A549 (cell line): ENCODE data around the gene NAV3. TPM values are rescaled to one million over a fixed set of nuclear protein-coding genes. Genes with fewer than 3 reads are reported as not detected.

ENCODE experiments used
- ATAC-seq, 2 experiments: fragments of 200-7000 bp in 1 of 2; fragments of >200 bp in 1 of 2; cut with Nextera tagmentation in 1 of 2; cut with Tn5 transposase in 1 of 2; 3 replicates each; pipeline versions ENCODE4 v1.8.0 to v1.9.1; 2018 to 2020; ENCODE audit warnings: mild to moderate bottlenecking in 1 of 2, moderate library complexity in 1 of 2
- CTCF ChIA-PET: fragments of 300-600 bp; sonication (Branson Sonifier 250); formaldehyde crosslinking; extraction: SDS; loops from one replicate; lab custom pipeline; 2021; ENCODE audit warnings: antibody characterized with exemption, inconsistent platforms; lab: Yijun Ruan, JAX
- POLR2A ChIA-PET: fragments of 350-600 bp; formaldehyde crosslinking; extraction: SDS; loops from one replicate; lab custom pipeline; 2021; ENCODE audit warnings: antibody characterized with exemption, inconsistent platforms; lab: Yijun Ruan, JAX
- DNase-seq, 2 experiments: peaks; one replicate each; pipeline versions ENCODE4 v3.0.0 to v3.0.0-alpha.2; 2011 to 2016; ENCODE audit warnings: low read depth in 1 of 2, low spot score in 1 of 2
- FAIRE-seq: peaks from 2 replicates; lab custom pipeline; 2011; peaks lifted over from hg19 to GRCh38; lab: Jason Lieb, UNC
- H3K27ac ChIP-seq, 2 experiments: fragments of >200 bp; sonication (Bioruptor Twin); formaldehyde crosslinking; 3 replicates each; pipeline ENCODE4 v1.5.1; 2016 to 2017
- H3K4me1 ChIP-seq: fragments of >200 bp; sonication (Bioruptor Twin); formaldehyde crosslinking; 3 replicates; pipeline ENCODE4 v1.6.1; 2016
- H3K4me2 ChIP-seq: fragments of >200 bp; sonication (Bioruptor Twin); formaldehyde crosslinking; 3 replicates; pipeline ENCODE4 v1.6.1; 2016
- H3K4me3 ChIP-seq: fragments of >200 bp; sonication (Bioruptor Twin); formaldehyde crosslinking; 3 replicates; pipeline ENCODE4 v1.5.1; 2016
- H3K9me3 ChIP-seq: fragments of >200 bp; sonication (Bioruptor Twin); formaldehyde crosslinking; 3 replicates; pipeline ENCODE4 v1.6.1; 2016
- CBX8 ChIP-seq: fragments of 200-600 bp; sonication (generic); IDR thresholded peaks from 2 replicates; pipeline ENCODE4 v1.6.1; 2016
- CHD2 ChIP-seq: fragments of 150-350 bp; IDR thresholded peaks from 2 replicates; pipeline ENCODE4 v1.6.1; 2014; ENCODE audit warnings: low read length; ENCODE audit not compliant: partially characterized antibody
- EP300 ChIP-seq, 2 experiments: fragments of >200 bp; sonication (Bioruptor Twin); formaldehyde crosslinking; IDR thresholded peaks; 2 replicates in 1 of 2; 3 replicates in 1 of 2; pipeline ENCODE4 v1.6.1; 2016 to 2017
- ESRRA ChIP-seq: fragments of 150-350 bp; IDR thresholded peaks from 2 replicates; pipeline ENCODE4 v1.6.1; 2014; ENCODE audit warnings: mild to moderate bottlenecking, low read length, borderline replicate concordance
- FOSL2 ChIP-seq, 2 experiments: fragments of 450-650 bp in 1 of 2; fragments of >200 bp in 1 of 2; sonication (Bioruptor Twin) in 1 of 2; formaldehyde crosslinking; IDR thresholded peaks; 2 replicates each; pipeline versions ENCODE4 v1.5.0 to v1.6.1; 2016 to 2020; ENCODE audit warnings: mild to moderate bottlenecking in 1 of 2, moderate library complexity in 1 of 2
- FOXS1 ChIP-seq: fragments of 250-450 bp; sonication (Bioruptor Pico); IDR thresholded peaks from 2 replicates; pipeline ENCODE4 v1.5.0; 2020; ENCODE audit warnings: mild to moderate bottlenecking, moderate library complexity
- HDAC2 ChIP-seq: fragments of 200-600 bp; sonication (generic); IDR thresholded peaks from 2 replicates; pipeline ENCODE4 v1.6.1; 2016
- HOXA7 ChIP-seq: fragments of 250-450 bp; sonication (Bioruptor Pico); IDR thresholded peaks from 2 replicates; pipeline ENCODE4 v1.5.0; 2020; ENCODE audit warnings: mild to moderate bottlenecking, moderate library complexity
- HOXB13 ChIP-seq: fragments of 250-450 bp; sonication (Bioruptor Pico); IDR thresholded peaks from 2 replicates; pipeline ENCODE4 v1.5.0; 2020; ENCODE audit warnings: low read depth, mild to moderate bottlenecking, moderate library complexity
- HOXB5 ChIP-seq: fragments of 250-450 bp; sonication (Bioruptor Pico); IDR thresholded peaks from 2 replicates; pipeline ENCODE4 v1.5.0; 2020; ENCODE audit warnings: mild to moderate bottlenecking, moderate library complexity
- KDM1A ChIP-seq: fragments of 200-600 bp; sonication (generic); IDR thresholded peaks from 2 replicates; pipeline ENCODE4 v1.6.1; 2016; ENCODE audit warnings: low read depth, mild to moderate bottlenecking
- MAFK ChIP-seq: fragments of 450-650 bp; IDR thresholded peaks from 2 replicates; pipeline ENCODE4 v1.6.1; 2014; ENCODE audit not compliant: partially characterized antibody
- NPAS2 ChIP-seq: fragments of 250-450 bp; sonication (Bioruptor Pico); IDR thresholded peaks from 2 replicates; pipeline ENCODE4 v1.8.0; 2022; ENCODE audit warnings: mild to moderate bottlenecking, moderate library complexity, borderline replicate concordance
- POLR2A ChIP-seq: IDR thresholded peaks from 2 replicates; pipeline ENCODE4 v1.6.1; 2012; ENCODE audit warnings: mild to moderate bottlenecking, low read length
- RAD21 ChIP-seq, 2 experiments: fragments of >200 bp in 1 of 2; sonication (Bioruptor Twin) in 1 of 2; formaldehyde crosslinking in 1 of 2; IDR thresholded peaks in 1 of 2; conservative IDR thresholded peaks in 1 of 2; 2 replicates in 1 of 2; 3 replicates in 1 of 2; pipeline ENCODE4 v1.6.1; 2012 to 2018; ENCODE audit warnings: inconsistent platforms in 1 of 2
- RFX5 ChIP-seq: fragments of 450-650 bp; IDR thresholded peaks from 2 replicates; pipeline ENCODE4 v1.7.1; 2014; ENCODE audit warnings: antibody characterized with exemption, mild to moderate bottlenecking, moderate library complexity
- RNF2 ChIP-seq: fragments of 200-600 bp; sonication (generic); IDR thresholded peaks from 2 replicates; pipeline ENCODE4 v1.6.1; 2016; ENCODE audit warnings: low read depth, mild to moderate bottlenecking, antibody characterized with exemption, moderate library complexity, borderline replicate concordance
- ZC3H11A ChIP-seq: fragments of 450-650 bp; IDR thresholded peaks from 2 replicates; pipeline ENCODE4 v1.6.1; 2014; ENCODE audit warnings: antibody characterized with exemption, mild to moderate bottlenecking
- ZNF302 ChIP-seq: fragments of 250-450 bp; sonication (Bioruptor Pico); IDR thresholded peaks from 2 replicates; pipeline ENCODE4 v1.9.0; 2021; ENCODE audit warnings: inconsistent platforms, mild to moderate bottlenecking, moderate library complexity
- ZSCAN20 ChIP-seq: fragments of 250-450 bp; sonication (Bioruptor Pico); IDR thresholded peaks from 2 replicates; pipeline ENCODE4 v1.8.0; 2022; ENCODE audit warnings: mild to moderate bottlenecking, moderate library complexity
- WGBS: methylation state at CpG from one replicate; pipeline ENCODE4 v1.1.6; 2017; ENCODE audit errors: missing lambda C conversion rate; 5-methylcytosine and 5-hydroxymethylcytosine counted together
- polyA plus RNA-seq, 4 experiments: library from polyadenylated mRNA; depleted of rRNA in 3 of 4; stranded (reverse); fragments of >200 nt; fragmentation: RNase III in 1 of 4; extraction: RNeasy Plus Mini Kit Qiagen cat#74134 plus additional on column Dnase treatment in 1 of 4; gene quantifications; 2 replicates in 3 of 4; 3 replicates in 1 of 4; pipeline ENCODE4 v1.2.3, GENCODE V29; 2011 to 2017
- TF ChIP-seq, protein P1 (sequence below): fragments of 250-450 bp; sonication (Bioruptor Pico); IDR thresholded peaks from 2 replicates; pipeline ENCODE4 v1.5.0; 2020; ENCODE audit warnings: low read depth, mild to moderate bottlenecking, moderate library complexity
- TF ChIP-seq, protein P2 (sequence below): fragments of 250-450 bp; sonication (Bioruptor Pico); IDR thresholded peaks from 2 replicates; pipeline ENCODE4 v1.5.0; 2021; ENCODE audit warnings: mild to moderate bottlenecking, moderate library complexity, borderline replicate concordance
- TF ChIP-seq, protein P3 (sequence below): fragments of >200 bp; sonication (Bioruptor Twin); formaldehyde crosslinking; IDR thresholded peaks from 3 replicates; pipeline ENCODE4 v1.5.1; 2016
- TF ChIP-seq, protein P4 (sequence below): IDR thresholded peaks from 2 replicates; pipeline ENCODE4 v1.6.1; 2012

NAV3 gene
- polyA plus RNA-seq, 2 of the 4 experiments (the other 2 are of a cell fraction): 8.6 to 9.7 TPM

DNA sequence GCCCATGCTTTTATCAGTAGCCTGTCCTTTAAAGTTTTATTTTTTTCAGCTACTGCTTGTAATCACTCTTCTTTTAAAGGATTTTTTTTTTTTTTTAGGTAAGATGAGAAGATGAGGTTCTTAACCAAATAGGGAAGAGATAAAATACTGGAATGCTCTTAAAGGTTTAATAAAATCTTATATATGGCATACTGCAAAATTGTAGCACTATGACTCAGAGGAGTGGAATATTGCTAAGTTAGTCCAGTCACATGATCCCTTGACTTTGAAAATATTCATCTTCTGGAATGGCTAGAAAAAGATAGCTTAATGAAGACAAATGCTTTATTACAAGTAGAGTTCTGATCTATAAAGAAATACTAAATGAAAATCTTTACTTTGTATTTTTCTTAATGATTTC, 116.6 kb downstream of the NAV3 start:
- POLR2A ChIA-PET: no interaction called here

DNA sequence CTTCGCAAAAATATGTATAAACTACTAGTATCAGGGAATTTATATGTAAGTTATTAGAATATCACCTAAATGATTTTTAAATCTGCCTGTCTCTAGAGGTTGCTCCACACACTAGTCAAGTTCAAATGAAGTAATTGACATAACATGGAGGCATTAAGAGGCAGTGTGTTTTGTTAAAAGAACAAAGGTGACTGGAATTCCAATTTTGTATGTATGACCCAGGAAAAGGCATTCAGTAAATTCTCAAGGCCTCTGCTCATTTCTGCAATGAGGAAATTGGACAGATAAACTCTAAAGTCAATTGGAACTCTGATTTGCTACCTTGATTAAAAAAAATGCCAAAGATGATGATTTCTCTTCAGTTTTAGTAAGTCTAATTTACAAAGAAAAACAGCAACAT, 117.1 kb downstream of the NAV3 start:
- DNase-seq: no peak
- Histone ChIP-seq H3K4me3 (no peak overlapping the region), H3K27ac (peak overlapping the region; percentile 42 to 57; a peak in 4 of 6 replicates), H3K4me2 (peak overlapping the region; percentile 69), H3K4me1 (peaks cover 32% of the 10 kb centered on the region), H3K9me3 (no peaks in the 10 kb centered on the region)
- CTCF ChIA-PET: interaction anchor here (0.9 kb wide), 1 partner anchor 26 kb away, joined by 3 read pairs; no protein-coding TSS in a partner anchor
- POLR2A ChIA-PET: no interaction called here
- TF ChIP-seq, protein P1, sequence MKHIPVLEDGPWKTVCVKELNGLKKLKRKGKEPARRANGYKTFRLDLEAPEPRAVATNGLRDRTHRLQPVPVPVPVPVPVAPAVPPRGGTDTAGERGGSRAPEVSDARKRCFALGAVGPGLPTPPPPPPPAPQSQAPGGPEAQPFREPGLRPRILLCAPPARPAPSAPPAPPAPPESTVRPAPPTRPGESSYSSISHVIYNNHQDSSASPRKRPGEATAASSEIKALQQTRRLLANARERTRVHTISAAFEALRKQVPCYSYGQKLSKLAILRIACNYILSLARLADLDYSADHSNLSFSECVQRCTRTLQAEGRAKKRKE: no peak
- no peak for TF ChIP-seq EP300 (IDR thresholded peaks at IDR 0.05)
- no peak for TF ChIP-seq FOXS1 (CRISPR knock-in tag)
- TF ChIP-seq ESRRA: no peak
- no peak for TF ChIP-seq CHD2
- no peak for TF ChIP-seq RFX5
- no peak for TF ChIP-seq HOXA7 (CRISPR knock-in tag)
- TF ChIP-seq ZC3H11A: no peak
- ATAC-seq: no peak
- FAIRE-seq: no peak
- WGBS: 59% methylated on average over 1 of the region's 1 CpG

More for the DNA sequence above, 116.6 kb downstream of the NAV3 start:
- Histone ChIP-seq H3K9me3 (no peaks in the 10 kb centered on the region), H3K4me2 (peak overlapping the region; percentile 69)
- DNase-seq: peak in 1 of 2 experiments; percentile 22
- peak; percentile 7 for FAIRE-seq
- TF ChIP-seq FOSL2 (IDR thresholded peaks at IDR 0.05) (no peak), FOSL2 (CRISPR knock-in tag; IDR thresholded peaks at IDR 0.05) (peak; percentile 51), ZC3H11A (no peak)
- TF ChIP-seq, all 56 proteins: peak for 1
- peaks cover 36% of the 10 kb centered on the region for H3K4me1 ChIP-seq
- CTCF ChIA-PET: interaction anchor here (0.9 kb wide), 1 partner anchor 27 kb away, joined by 3 read pairs; no protein-coding TSS in a partner anchor
- H3K4me3 ChIP-seq: peak overlapping the region; percentile 5; the same call in 1 of the 3 replicates
- ATAC-seq: peak in 1 of 2 experiments; percentile 71; a peak in 3 of 6 replicates
- peak overlapping the region in 1 of 2 experiments; percentile 42; a peak in 4 of 6 replicates for H3K27ac ChIP-seq

DNA sequence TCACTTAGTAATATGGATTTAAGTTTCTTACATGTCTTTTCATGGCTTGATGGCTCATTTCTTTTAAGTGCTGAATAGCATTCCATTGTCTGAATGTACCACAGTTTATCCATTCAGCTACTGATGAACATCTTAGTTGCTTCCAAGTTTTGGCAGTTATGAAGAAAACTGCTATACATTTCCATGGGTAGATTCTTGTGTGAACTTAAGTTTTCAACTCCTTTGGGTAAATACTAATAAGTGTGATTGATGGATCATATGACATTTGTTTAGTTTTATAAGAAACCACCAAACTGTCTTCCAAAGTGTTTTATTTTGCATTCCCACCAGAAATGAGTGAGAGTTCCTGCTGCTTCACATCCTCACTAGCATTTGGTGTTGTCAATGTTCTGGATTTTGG, 119.2 kb downstream of the NAV3 start:
- H3K9me3 ChIP-seq: no peaks in the 10 kb centered on the region
- H3K27ac ChIP-seq: no peak overlapping the region
- ATAC-seq: no peak
- TF ChIP-seq, protein P2, sequence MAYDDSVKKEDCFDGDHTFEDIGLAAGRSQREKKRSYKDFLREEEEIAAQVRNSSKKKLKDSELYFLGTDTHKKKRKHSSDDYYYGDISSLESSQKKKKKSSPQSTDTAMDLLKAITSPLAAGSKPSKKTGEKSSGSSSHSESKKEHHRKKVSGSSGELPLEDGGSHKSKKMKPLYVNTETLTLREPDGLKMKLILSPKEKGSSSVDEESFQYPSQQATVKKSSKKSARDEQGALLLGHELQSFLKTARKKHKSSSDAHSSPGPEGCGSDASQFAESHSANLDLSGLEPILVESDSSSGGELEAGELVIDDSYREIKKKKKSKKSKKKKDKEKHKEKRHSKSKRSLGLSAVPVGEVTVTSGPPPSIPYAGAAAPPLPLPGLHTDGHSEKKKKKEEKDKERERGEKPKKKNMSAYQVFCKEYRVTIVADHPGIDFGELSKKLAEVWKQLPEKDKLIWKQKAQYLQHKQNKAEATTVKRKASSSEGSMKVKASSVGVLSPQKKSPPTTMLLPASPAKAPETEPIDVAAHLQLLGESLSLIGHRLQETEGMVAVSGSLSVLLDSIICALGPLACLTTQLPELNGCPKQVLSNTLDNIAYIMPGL (CRISPR knock-in tag): no peak
- no peak for TF ChIP-seq RFX5
- no peak for TF ChIP-seq NPAS2 (CRISPR knock-in tag)
- no peak for TF ChIP-seq HOXB13 (CRISPR knock-in tag)
- TF ChIP-seq RNF2: no peak
- no peak for TF ChIP-seq POLR2A
- TF ChIP-seq EP300 (IDR thresholded peaks at IDR 0.05): no peak
- no peak for TF ChIP-seq RAD21 (conservative IDR thresholded peaks at IDR 0.05 in 1 of 2, IDR thresholded peaks at IDR 0.05 in 1 of 2)
- TF ChIP-seq HDAC2: no peak
- TF ChIP-seq HOXB5 (CRISPR knock-in tag): no peak
- TF ChIP-seq ZNF302: no peak
- no peak for TF ChIP-seq CBX8
- TF ChIP-seq FOXS1 (CRISPR knock-in tag): no peak
- no peak for TF ChIP-seq MAFK
- TF ChIP-seq, protein P3, sequence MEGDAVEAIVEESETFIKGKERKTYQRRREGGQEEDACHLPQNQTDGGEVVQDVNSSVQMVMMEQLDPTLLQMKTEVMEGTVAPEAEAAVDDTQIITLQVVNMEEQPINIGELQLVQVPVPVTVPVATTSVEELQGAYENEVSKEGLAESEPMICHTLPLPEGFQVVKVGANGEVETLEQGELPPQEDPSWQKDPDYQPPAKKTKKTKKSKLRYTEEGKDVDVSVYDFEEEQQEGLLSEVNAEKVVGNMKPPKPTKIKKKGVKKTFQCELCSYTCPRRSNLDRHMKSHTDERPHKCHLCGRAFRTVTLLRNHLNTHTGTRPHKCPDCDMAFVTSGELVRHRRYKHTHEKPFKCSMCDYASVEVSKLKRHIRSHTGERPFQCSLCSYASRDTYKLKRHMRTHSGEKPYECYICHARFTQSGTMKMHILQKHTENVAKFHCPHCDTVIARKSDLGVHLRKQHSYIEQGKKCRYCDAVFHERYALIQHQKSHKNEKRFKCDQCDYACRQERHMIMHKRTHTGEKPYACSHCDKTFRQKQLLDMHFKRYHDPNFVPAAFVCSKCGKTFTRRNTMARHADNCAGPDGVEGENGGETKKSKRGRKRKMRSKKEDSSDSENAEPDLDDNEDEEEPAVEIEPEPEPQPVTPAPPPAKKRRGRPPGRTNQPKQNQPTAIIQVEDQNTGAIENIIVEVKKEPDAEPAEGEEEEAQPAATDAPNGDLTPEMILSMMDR: no peak
- TF ChIP-seq ZSCAN20: no peak
- TF ChIP-seq KDM1A: no peak
- TF ChIP-seq, protein P4, sequence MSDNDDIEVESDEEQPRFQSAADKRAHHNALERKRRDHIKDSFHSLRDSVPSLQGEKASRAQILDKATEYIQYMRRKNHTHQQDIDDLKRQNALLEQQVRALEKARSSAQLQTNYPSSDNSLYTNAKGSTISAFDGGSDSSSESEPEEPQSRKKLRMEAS: no peak
- TF ChIP-seq FOSL2 (IDR thresholded peaks at IDR 0.05): no peak
- TF ChIP-seq FOSL2 (CRISPR knock-in tag; IDR thresholded peaks at IDR 0.05): no peak
- ChIA-PET POLR2A (no interaction called here), CTCF (no interaction called here)
- no peak overlapping the region for H3K4me3 ChIP-seq
- no peak for FAIRE-seq
- no peak for DNase-seq
- H3K4me2 ChIP-seq: no peak overlapping the region
- H3K4me1 ChIP-seq: peaks cover 20% of the 10 kb centered on the region
